ENCODE results near the gene OR4K2. TPM values are rescaled to one million over a fixed set of nuclear protein-coding genes. Genes with fewer than 3 reads are reported as not detected.

Gene OR4K2
- total RNA-seq, 1 donor from 2014 or later: not detected

GRCh38 chr14:19920021-19920657 is 45.2 kb downstream of the OR4K2 start, which contains the start of gene OR4K5:
TSS of gene OR4K5 (plus strand) at chr14:19920607. CDS start at chr14:19920607, 0 bp downstream.
- H3K4me1 Mint-ChIP-seq: no peaks in the 10 kb centered on the region
- no peak for DNase-seq
- no peaks in the 10 kb centered on the region for H3K36me3 Mint-ChIP-seq (ENCODE audit: low read depth)
- no peak for TF ChIP-seq CTCF (IDR thresholded peaks at IDR 0.05)
- CTCF ChIA-PET: no interaction called here
- no peaks in the 10 kb centered on the region for H3K27me3 Mint-ChIP-seq
- H3K4me3 Mint-ChIP-seq: no peak within 1 kb of the TSS
- ATAC-seq (ENCODE audit: low read depth): no peak
- intact Hi-C loops (cut with micrococcal nuclease): no loop called here
- POLR2A ChIA-PET: no interaction called here
- H3K27ac Mint-ChIP-seq: no peak within 1 kb of the TSS
- no peaks in the 10 kb centered on the region for H3K9me3 Mint-ChIP-seq

- no peak for DNase-seq
- H3K4me1 Mint-ChIP-seq: no peaks in the 10 kb centered on the region
- no peak within 1 kb of the TSS for H3K27ac Mint-ChIP-seq
- ChIA-PET POLR2A (no interaction called here), CTCF (no interaction called here)
- no peak for ATAC-seq (ENCODE audit: low read depth)
- no peaks in the 10 kb centered on the region for H3K9me3 Mint-ChIP-seq
- no peak for TF ChIP-seq CTCF (IDR thresholded peaks at IDR 0.05)
- H3K27me3 Mint-ChIP-seq: no peaks in the 10 kb centered on the region
- H3K4me3 Mint-ChIP-seq: no peak within 1 kb of the TSS
- intact Hi-C loops (cut with micrococcal nuclease): no loop called here
- H3K36me3 Mint-ChIP-seq (ENCODE audit: low read depth): no peaks in the 10 kb centered on the region
These were observed 55.7 kb downstream of the OR4K2 start, which contains the start of gene OR4K1 for GRCh38 chr14:19930617-19931016. TSS of gene OR4K1 (plus strand) at chr14:19930917. CDS start at chr14:19935667, 4,750 bp downstream.

Other genes starting within 250 kb of the OR4K2 start
- gene OR11H2, start 161.3 kb upstream of the OR4K2 start, total RNA-seq: not detected in 2 replicates
- gene OR4Q3, start 131.6 kb upstream of the OR4K2 start, total RNA-seq: not detected in 2 replicates
- gene OR4M1, start 101.6 kb upstream of the OR4K2 start, total RNA-seq: not detected in 2 replicates
- not detected in 2 replicates for gene OR4N2, start 71.4 kb upstream of the OR4K2 start, total RNA-seq
- not detected in 2 replicates for gene OR4K5, start 45.5 kb downstream of the OR4K2 start, total RNA-seq
- gene OR4K1, start 55.8 kb downstream of the OR4K2 start, total RNA-seq: not detected in 2 replicates
- not detected in 2 replicates for gene OR4K15, start 100.4 kb downstream of the OR4K2 start, total RNA-seq
- not detected in 2 replicates for gene OR4Q2, start 127.0 kb downstream of the OR4K2 start, total RNA-seq
- not detected in 2 replicates for gene OR4K14, start 144.2 kb downstream of the OR4K2 start, total RNA-seq
- gene OR4K13, start 160.9 kb downstream of the OR4K2 start, total RNA-seq: not detected in 2 replicates
- not detected in 2 replicates for gene OR4L1, start 184.9 kb downstream of the OR4K2 start, total RNA-seq
- gene OR4K17, start 235.6 kb downstream of the OR4K2 start, total RNA-seq: not detected in 2 replicates

Data from activated B cell treated with CpG ODN at 0.5 μM for 24 hours (primary cell).